ACHN (cell line): ENCODE results near the gene MVD.

Experiments used
- DNase-seq: peaks from one replicate; pipeline ENCODE4 v3.0.0-alpha.2; 2015
- in situ Hi-C: cut with HindIII; loops from 2 replicates; pipeline ENCODE4 v1.10.0; 2017; ENCODE audit warnings: low sequenced_read_pairs, low pct_ligation_motif_present, low pct_unique_long_range_greater_than_20kb

MVD gene

DNA sequence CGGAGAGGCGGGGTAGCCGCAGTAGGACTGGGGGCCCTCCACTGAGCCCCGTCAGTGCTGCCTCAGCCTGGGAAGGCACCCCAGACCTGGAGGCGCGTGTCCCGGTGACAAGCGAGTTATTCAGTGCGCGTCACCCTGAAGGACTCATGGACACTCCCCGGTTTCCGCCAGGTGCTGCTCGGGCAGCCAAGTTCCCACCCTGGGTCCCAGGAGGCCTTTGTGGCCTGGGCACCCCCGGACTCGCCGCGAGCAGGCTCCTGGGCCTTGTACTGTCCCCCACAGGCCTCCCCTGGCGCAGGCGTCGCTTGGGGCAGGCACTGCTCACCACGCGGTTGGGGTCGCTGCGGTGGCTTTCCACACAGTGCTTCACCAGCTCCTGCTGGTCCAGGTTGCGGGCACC lies 35.8 kb upstream of the MVD start:
- in situ Hi-C loops, result no loop called here
- DNase-seq, result no peak

DNA sequence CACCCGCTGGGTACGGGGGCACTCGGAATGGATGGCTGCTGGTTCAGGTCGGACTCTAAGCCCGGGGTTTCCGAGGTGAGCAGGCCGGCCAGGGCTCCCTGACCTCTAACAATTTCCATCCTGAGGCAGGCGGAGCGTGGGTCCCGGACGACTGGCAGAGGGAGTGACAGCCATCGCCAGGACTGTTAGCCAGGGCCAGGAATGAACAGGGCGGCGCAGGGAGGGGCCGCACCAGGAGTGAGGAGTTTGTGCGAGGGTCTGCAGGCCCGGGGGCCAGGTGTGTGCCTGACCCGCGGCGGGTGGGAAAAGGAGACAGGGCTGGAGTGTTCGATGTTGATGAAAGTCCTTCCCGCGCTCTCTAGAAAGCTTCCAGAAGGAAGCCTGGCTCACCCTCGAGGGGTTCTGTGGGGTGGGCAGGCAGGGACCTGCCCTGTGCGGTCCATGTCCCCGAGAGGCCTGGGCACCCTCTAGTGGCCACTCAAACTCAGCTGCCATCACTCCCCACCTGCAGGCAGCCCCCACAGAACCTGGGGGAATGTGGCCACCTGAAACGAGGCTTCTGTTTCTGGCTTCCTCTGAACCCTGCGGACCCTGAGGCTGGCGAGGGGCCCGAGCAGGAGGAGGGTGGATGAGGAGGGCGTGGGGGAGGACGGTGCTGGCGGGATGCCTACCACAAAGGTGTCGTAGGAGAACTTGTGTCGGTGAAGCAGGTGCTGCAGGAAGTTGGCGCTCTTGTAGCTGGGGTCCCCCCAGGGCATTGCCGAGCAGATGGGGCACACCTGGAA lies 35.1 kb upstream of the MVD start:
- DNase-seq, result peak; percentile 17
- in situ Hi-C loops, result no loop called here

DNA sequence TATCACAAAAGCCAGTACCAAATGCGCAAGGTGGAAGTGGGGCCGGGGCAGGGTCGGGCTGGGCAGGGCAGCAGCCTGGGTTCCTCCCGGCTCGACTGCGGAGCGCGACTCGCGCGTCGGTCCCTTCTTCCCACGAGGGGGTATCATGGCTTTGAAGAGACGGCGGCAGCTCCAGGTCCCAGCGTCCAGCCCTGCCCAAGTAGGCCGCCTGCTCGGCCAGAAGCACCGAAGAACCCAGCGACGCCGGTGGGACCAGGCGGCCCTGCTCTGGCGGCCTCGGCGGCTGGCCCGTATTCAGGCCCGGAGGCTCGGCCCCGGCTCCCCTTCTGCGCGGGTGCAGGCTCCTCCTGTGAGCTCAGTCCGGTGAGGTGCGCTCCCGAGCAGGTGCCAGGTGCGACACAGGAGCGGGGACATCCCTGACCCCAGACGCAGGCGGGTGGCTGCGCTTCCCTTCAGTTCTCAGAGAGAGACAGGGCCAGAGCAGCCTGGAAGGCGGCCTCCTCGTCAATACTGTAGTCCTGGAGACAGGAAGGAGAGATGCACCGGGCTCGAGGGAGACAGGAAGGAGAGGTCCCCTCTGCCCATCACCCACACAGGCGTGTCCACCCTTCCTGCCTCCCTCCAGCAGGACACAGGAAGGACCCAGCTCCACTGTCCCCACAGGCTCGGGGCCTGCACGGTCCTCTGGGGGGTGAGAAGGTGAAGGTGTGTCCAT lies 34.4 kb upstream of the MVD start:
- DNase-seq, result no peak
- in situ Hi-C loops, result no loop called here

DNA sequence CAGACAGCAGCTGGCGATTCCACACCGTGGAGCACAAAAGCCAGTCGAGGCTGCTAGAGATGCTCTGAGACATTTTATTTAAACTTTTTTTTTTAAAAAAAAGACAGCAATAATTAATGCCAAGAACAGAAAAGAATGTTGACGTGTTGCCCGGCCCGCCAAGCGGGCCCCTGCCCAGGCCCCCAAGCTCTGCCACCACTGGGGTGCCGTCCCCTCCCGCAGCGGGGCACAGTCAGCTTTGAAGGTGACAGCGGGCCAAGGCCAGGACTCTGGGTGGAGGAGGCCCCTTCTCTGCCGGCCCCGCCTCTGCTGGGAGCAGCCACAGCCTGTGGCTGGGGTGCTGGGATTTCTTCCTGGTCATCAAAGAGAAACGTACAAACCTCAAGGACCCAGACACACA lies 33.5 kb upstream of the MVD start:
- DNase-seq, result no peak
- in situ Hi-C loops, result no loop called here

DNA sequence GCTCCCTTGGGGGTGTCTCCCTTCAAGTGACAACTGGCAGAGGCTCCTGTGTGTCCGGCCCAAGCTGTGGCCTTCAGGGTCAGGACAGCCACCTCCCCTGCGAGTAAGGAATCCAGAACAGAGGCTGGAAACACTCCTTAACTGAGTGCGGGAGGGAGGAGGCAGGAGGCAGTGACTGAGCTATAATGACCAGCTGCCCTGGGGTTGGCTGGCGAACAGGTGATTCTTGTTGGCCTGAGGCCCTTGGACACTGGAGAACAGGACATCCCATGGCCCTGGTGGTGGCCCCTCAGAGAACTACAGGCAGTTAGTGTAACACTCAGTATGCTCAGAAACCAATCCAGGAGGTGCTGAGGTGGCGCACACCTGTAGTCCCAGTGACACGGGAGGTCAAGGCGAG lies 32.9 kb upstream of the MVD start:
- DNase-seq, result no peak
- in situ Hi-C loops, result no loop called here

DNA sequence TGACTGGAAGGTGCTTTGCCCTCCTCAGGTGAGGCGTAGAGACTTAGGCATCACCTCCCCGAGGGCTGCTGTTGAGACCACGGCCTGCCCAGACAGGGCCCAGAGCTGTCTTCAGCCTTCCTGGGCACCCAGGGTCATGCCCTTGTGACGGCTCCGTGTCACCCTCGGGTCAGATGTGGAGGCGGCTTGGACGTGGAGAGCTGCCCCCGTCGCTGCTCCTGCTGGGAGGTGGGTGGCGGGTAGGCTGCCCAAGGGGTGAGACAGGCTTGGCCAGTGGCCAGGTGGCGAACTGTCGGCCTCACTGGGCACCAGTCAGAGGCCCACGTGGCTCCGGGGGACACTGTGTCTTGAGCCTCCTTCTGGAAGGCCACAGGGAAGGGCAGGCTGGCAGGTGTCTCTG lies 32.3 kb upstream of the MVD start:
- in situ Hi-C loops, result no loop called here
- DNase-seq, result no peak

DNA sequence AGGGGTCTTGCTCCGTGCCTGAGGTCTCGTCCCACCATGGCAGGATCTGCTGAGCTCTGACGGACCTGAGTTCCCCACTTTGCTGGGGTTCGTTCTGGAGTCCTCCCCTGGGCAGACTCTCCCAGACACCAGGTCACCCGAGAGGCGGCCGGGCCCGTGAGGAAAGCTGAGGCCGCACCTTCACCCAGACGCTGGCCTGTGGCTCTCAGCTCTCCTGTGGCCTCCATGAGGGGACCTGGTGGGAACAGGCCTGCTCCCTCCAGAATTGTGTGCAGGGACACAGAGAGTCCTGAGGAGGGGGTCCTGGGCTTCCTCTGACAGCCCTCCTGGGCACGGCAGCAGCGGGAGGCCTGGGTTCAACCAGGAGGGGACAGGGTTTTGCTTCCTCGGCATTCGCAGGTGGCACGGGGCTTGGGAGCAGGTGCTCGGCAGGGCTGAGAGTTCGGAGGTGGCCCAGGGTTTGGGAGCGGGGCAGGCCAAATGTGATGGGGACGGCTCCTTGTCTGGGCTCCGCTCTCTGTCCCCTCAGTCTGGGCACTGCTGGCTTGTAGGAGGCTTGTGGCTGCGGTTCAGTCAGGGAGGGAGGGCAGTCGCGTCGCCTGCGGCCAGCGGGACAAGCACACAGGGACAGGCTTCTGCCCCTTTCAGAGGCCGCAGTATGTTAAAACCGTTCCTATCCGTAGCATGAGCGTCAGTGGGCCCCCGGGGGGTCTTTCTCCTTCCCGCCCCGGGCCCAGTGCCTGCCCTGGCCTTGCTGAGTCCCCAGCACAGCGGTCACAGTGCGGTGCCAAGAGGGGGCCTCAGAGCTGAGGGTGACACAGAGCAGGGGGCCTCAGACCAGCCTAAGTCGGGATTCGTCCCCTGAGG lies 31.6 kb upstream of the MVD start:
- in situ Hi-C loops, result no loop called here

DNA sequence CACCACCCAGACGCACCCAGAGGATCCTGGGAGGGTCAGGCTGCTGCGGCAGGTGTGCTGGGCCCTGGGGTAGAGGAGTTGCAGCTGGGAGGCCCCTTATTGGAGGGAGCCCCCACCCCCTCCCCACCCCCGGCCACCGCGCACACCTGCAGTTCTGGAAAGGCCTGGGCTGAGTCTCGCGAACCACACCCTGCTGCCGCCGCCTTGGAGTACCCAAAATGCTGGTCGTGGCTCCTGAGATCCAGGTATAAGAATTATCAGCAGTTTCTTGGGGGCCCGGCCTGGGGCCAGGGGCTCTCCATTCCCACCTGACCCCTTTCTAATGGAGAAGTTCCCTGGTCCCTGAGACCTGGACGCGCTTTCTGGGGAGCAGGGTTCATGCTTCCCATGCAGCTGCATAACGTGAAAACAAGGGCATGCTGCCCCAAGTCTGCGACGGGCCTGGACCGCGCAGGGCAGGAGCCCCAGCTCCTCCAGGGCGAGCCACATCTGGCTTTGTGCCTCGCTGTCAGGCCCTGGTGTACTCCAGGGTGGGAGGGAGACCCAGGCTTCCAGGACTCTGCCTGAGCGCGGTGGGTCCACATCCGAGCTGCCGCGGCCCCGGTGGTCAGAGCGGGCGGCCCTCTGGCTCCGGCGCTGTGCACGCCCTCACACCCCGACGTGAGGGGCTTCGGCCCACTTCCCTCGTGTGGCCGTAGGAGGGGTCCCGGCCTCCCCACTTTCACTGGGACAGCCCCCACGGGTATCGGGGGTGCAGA lies 30.7 kb upstream of the MVD start:
- DNase-seq, result no peak
- in situ Hi-C loops, result no loop called here

More for the DNA sequence above, 31.6 kb upstream of the MVD start:
- DNase-seq, result no peak

DNA sequence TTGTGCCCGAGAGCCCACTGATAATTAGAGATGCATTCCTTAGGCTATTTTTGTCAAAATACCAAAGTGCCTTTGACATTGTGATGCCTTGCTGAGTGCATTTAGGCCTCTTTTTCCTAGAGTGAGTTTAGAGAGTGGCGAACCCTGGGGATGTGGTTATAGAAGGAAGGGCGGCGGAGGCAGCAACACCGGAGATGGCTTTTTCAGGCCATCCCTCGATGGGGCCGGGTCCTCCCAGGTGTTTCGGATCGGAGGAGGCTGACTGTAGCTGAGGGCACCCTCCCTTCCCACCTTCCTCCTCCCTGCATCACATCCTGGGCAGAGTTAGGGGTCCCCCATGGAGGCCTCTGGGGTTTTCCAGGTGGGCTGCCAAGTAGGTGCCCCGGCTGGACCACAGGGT lies 30.0 kb upstream of the MVD start:
- no peak for DNase-seq
- in situ Hi-C loops, result no loop called here

DNA sequence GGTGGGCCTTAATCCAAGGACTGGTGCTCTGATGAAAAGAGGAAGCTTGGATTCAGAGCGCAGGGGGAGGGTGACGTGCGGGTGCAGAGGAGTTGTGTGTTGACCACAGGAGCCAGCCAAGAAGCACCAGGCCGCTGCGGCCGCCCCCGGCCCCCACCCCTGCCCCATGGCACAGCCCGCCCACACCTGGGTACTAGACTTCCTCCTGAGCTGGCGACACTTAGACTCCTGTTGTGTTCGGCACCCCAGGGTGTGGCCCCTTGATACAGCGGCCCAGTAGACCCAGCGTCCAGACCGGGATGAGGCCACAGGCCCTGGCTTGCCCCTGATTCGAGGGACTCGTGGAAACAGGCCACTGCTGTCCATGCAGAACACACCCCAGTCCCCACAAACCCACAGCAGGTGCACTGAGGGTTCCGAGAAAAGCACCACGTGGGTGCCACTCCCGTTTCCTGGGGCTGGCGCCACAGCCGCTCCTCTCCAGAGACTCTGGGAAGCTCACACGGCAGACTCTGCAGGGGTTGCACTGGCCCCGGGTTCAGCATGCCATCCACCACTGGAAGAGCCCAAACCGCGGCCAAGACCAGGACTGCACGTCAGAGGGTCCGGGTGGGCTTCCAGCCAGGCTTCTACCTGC lies 29.2 kb upstream of the MVD start:
- DNase-seq, result no peak
- in situ Hi-C loops, result no loop called here

DNA sequence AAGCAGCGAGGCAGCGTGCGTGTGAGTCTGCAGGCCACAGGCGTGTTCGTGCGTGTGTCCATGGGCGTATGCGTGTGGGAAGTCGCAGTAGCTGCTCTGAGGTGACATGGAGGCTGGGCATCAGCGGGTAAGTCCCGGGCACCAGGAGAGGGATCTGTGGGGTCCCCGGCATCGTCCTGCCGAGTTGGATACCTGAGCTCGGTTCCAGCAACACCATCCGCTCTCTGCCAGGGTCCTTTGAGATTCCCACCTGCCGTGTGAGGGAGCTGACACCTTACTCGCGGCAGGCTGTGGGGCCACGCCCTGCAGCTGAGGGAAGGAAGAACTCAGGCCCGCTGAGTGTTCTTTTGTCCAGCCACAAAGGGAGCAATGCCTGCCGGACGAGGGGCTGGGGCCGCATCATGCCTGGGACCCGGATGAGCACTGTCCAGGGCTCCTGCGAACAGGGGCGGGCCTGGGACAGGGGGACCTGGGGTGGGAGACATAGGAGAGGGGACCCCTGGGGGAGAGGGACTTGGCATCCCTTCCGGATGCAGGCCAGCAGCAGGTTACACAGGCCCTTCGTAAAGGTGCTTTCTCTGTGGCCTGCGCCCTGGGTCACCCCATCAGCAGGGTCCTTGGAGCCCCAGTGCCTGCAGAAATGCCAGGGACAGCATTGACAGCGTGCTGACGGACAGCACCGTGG lies 28.4 kb upstream of the MVD start:
- in situ Hi-C loops, result no loop called here
- DNase-seq, result no peak

DNA sequence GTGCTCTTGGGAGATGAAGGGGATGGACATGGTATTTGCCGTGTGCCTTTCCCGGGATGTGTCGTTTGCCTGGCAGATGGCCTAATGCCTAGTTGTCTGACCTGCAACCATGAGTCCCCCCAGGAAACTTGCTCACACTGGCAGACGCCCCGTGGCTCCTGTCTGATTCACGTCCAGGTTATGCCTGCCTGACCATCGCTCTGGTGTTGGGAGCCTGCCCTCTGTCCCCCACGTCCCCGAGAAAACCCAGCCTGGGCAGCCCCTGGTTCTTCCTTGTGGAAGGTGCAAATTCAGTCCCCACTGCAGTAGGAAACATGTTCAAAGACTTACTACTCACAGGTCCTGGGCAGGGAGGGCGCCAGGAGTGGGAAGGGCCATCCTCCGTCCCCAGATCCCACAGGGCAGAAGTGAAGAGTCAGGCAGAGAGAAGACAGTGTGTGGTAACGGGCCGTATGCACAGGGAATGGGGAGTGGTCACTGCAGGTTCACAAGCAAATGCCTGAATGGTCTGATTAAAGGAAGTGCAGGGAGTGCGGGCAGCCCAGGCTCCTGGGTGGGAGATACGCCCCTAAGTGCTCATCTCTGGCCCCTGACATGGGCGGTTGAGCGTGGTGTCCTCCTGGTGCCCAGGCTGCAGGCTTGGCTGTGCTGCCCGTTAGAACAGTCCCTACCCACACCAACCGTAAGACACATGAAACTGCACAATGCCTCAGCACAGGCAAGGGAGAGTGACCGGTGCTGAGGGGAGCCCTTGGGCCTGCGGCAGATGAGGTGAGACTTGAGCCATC lies 27.6 kb upstream of the MVD start:
- DNase-seq, result no peak
- in situ Hi-C loops, result no loop called here

DNA sequence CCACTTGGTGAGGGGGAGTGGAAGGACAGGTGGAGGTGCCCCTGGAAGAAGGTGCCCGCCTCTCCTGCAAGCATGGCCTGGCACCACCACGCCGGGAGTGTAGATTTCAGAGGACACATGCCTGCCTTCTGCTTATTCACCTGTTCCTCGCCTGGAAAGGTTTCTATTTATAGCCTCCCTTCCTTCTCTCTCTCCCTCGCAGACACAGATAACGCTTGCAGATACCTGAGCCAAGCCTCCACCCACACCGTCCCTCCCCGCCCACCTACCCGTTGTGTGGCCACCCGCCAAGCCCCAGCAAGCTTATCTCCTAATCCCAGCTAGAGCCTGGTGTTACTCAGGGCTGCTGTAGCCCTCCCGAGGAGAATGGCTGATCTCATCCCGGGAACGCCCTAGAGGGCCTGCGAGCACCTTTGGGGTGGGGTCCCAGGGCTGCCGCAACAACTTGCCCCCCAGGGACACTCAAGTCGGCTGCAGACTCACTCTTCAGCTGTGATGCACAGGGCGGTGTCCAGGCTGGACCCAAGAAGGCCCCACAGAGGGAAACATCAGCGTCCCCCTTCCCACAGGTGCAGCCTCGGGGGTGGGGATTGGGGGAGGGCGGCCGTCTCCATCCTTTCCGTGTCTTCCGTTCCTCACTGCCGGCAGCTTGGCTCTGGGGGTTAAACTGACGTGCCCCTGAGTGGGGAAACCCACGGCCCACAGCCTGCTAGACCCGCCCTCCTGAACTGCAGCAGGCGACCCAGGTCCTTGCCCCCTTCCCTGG lies 25.3 kb upstream of the MVD start:
- no peak for DNase-seq
- in situ Hi-C loops, result no loop called here

DNA sequence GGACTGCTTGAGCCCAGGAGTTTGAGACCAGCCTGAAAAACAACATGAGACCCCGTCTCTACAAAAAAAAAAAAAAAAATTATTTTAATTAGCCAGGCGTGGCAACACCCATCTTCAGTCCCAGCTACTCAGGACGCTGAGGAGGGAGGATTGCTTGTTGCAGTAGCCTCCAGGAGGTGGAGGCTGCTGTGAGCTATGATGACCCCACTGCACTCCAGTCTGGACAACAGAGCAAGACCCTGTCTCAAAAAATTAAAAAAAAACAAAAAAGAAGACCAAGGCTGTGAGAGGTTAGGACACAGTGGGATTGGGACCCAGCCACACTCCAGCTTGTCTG lies 24.8 kb upstream of the MVD start:
- in situ Hi-C loops, result no loop called here
- DNase-seq, result no peak

DNA sequence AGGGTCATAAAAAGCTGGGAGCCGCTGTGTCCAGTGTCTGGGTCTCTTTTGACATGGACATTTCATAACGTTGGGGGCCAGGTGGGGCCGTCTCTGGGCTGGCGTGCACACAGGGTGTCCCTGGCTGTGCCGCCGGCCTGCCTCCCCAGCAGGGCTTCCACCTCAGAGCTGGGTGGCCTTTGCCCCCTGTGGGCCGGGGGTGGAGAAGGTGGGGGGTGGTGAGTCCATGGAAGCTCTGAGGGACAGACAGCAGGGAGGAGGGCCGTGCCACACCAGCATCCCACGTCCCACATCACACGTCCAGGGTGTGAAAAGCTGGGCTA lies 24.3 kb upstream of the MVD start:
- in situ Hi-C loops, result no loop called here
- DNase-seq, result no peak

DNA sequence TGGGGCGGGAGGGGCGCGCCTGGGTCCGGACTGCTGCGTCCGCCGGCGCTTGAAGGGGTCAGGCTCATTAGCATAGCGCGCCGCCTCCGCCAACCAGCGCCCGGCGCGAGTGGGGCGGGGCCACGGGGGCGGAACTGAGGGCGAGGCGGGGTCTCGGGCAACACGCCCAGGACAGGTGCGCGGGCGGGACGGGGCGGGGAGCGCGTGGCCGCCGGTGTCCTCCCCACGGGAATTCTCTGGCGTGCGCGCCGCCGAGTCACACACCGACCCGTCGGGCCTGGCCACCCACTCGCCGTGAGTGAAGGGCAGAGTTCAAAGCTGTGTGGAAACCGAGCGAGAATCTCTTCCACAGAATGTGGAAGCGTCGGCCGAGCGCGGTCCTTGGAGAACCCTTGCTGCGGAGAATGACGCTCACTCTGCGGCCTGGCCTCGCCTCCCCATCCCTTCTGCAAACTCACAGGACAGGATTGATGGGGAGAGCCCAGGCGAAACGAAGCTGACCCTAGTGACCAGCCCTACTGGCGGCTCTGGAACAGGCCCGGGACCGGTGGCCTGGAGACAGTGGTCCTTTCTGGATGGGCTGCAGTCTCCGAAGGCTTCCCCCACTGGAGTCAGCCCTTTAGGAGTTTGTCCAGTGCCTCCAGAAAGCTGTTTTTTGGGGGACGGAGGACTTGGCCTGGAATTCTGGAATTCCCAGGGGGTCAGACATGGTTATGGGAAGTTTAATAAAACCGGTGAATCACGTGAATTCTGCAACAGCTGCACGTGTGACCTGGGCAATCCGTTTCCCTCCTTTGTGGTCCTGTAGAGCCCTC lies 23.8 kb upstream of the MVD start, which contains the start of gene SNAI3:
TSS of gene SNAI3 (minus strand) at position 69 of the 815 bp plus-strand sequence. CDS start 101 bp downstream, outside the sequence.
- in situ Hi-C loops, result no loop called here
- peak; percentile 85 for DNase-seq
